Activated CD4-positive, alpha-beta T cell treated with anti-CD3 and anti-CD28 coated beads, Interleukin-2, amount 50 U/mL, for 4 hours (primary cell): ENCODE results near the gene CUBN.
"Not testable (repeated sequence)": the region's sequence is repeated elsewhere in the genome, so short reads cannot be mapped to it uniquely, and the experiment has no call there.

Experiments used
- DNase-seq, 2 experiments: peaks; one replicate each; pipeline ENCODE4 v3.0.0-alpha.2; 2020

CUBN gene

DNA sequence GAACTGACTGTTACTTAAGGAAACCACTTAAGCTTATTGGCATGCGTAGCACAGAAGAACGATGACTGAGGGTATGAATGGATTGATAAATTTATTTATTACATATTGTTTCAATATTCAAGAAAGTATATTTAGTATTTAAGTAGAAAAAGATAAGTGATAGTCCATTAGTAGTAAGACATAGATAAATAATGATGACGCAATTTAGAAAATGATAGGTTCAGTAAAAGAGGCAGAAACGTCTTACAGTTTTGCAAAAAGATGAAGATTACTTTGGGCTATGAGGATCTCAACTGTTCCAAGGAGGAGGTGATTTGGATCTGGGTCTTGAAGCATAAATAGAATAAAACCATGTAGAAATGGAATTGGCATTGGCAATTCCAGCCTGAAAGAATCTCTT lies 275.8 kb downstream of the CUBN start:
- no peak for DNase-seq

DNA sequence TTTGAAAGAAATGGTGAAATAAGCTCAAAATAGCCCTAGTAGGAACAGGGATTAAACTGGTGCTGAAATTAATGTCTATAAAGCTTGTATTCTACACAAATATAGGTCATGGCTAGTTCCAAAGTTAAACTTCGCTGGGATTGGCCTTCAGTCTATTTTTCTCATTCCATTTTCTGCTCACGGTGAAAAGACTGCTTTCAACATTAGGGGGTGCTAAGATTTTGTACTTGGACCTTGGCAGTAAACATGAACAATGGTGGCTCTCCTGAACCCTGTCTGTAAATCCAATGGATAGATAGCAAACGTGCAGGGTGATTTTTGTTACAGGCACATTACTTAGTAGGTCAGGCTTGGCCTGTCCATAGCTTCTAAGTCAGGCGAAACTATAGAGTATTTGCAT lies 276.4 kb downstream of the CUBN start:
- DNase-seq = no peak

DNA sequence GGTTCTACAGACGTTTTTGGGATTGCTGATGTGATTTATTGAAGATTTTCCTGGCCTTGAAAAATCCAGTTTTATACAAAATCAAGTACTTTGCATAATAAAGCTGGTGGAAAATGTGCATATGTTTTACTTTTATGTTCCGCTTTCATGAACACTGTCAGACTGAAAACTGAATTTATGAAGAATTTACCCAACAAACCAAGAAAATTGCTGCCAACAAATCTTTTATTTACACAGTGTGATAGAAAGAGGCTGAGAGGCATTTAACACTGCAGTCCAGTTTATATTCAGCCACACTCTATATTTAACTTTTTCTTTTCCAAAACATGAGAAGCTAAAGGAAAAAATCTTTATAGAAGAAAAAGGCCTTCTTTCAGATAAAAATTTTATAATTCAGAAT lies 277.0 kb downstream of the CUBN start:
- DNase-seq = no peak

GRCh38 chr10:16848562-16849154 lies 281.0 kb downstream of the CUBN start:
- DNase-seq = no peak

GRCh38 chr10:16847644-16848043 lies 282.0 kb downstream of the CUBN start:
- DNase-seq = no peak

DNA sequence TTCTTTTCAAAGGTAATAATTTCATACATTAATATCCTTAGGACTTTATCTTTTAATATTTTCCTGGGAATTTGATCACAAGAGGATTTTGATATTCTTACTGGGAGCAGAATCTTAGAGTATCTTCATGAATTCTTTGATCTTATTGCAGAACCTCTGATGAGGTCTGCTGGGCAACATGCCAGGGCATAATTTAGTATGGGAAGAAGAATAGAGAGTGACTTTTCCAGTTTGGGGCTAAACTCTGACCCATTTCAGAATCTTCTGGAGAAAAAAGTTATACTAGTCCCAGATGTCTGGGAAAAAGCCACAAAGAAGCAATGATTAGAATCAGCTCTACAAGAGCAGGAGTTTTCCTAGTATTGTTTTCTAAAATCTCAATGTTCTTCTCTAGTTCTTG lies 284.4 kb downstream of the CUBN start:
- DNase-seq = no peak

DNA sequence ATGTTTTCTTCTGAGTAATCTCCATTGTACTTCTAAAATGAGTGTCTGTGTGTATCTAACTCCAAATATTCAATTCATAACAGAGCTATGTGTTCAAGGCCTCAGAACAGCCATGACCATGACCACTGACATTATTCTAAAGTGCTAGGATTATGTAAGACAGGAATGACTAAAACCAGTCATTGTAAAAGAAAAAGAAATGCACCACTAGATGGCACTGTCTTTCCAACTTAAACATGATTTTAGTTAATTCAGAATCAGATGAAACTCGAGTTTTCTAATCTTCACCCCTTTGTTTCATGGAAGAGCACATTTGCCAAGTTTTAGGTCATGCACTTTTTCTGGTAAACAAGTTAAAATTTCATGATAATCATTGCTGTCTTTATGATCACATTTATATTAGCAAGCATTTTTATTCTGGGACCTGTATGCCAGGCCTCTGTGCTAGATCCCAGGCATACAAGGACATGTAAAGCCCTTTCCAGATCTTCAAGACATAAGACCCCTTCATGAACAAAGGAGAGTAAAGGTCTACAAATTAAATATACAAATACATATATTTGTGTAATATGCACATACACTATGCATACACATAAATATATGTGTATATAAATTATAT lies 286.2 kb downstream of the CUBN start:
- DNase-seq = no peak

DNA sequence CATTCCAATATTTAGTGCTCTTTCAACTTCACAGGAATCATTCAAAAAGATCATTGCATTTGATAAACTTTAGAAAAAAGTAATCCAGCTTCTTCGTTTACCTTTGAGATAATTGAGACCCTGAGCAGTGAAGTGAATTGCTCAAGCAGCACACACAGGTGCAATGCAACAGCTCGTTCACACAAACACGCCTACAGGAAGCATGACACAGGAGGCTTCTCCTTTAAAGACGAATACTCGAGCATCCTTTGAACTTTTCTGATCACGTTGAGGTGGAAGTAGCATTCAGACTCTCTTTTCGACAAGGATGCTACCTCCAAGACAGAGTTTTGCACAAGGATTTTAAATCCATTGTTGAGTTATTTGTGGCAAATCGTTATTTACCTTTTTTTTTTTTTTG lies 294.4 kb downstream of the CUBN start:
- peak; percentile 20 to 32 for DNase-seq

DNA sequence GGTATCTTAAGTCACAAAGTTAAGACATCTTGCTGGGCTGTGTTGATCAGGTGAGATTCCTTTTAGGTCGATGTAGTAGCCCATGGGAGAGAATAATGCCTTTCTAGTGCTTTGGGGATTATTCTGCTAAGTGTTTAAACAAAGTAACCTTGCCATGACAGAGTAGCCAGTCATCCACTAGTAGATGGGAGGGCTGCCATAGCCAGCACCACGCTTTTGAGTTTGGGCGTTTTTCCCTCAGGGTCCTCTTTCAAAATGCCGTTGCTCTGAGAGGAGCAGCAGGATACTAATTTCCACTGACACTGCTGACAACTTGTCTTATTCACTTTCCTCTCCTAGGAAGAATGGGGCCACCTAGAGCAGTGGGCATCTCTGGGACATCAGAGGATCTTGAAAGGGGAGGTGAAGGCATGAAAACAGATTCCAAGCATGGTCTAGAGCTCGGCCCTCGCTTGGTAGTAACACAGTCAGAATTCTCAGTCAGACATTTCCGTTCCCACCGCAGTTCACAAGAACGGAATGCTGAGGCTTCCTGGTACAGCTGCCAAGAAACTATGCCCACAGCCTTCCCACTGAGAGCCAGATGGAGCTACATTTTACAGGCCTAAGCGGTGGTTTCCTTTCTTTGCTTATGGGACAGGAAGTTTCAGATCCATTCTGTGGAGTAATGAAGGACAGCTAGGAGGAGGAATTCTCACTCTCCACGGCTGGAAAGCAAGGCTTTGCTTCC lies 297.1 kb downstream of the CUBN start:
- DNase-seq = no peak

DNA sequence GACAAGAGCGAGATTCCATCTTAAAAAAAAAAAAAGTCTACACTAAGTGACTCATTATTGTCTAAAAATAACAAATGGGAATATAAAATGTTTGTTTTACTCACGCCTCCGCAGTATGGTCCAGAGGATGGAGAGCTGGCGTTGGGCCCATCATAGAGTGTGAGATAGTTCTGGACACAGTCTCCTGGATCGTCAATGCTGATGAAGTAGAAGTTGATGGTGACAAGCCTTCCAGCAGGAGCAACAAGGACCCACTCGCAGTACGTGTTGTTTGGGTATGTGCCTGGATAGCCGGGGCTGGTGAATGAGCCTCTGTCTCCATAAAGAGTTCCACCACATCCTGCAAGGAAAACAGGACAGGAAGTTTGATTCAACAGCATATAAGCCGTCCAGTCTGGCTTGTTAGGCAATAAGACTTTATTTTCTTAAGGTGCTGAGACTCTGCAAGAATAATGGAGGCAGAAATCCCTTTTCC lies 300.9 kb downstream of the CUBN start:
- no peak for DNase-seq

- DNase-seq = peak; percentile 48 to 51
These were observed 301.5 kb downstream of the CUBN start for GRCh38 chr10:16828114-16828568.

- DNase-seq = not testable (repeated sequence)
These were observed 302.1 kb downstream of the CUBN start for GRCh38 chr10:16827474-16827873.

DNA sequence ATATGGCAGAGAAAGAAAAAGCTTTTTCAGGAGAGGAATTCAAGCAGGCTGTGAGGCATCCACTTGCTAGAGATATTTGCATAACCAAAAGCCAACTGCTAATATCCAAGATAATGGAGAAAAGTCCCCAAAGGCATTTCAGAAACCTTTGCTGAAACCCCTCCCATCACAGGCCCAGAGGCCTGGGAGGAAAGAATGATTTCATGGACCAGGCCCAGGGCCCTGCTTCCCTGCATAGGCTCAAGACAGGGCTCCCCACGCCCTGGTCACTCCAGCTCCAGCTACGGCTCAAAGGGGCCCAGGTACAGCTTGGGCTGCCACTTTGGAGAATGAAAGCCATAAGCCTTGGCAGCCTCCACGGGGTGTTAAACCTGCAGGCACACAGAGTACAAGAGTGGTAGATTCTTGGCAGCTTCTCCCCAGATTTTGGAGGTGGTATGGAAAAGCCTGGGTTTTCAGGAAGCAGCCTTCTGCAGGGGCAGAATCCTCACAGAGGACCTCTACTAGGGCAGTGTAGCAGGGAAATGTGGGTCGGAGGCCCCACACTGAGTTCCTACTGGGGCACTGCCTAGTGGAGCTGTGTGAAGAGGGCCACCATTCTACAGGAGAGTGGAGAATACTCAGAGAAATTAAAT lies 306.8 kb downstream of the CUBN start:
- DNase-seq = no peak

GRCh38 chr10:16822027-16822426 lies 307.6 kb downstream of the CUBN start:
- no peak for DNase-seq

- DNase-seq = no peak
These were observed 309.2 kb downstream of the CUBN start for GRCh38 chr10:16820421-16820820.

GRCh38 chr10:16820018-16820417 lies 309.6 kb downstream of the CUBN start:
- no peak for DNase-seq

GRCh38 chr10:16819436-16819835 lies 310.2 kb downstream of the CUBN start:
- no peak for DNase-seq

GRCh38 chr10:16819026-16819425 lies 310.6 kb downstream of the CUBN start:
- no peak for DNase-seq

GRCh38 chr10:16817125-16818019 lies 312.2 kb downstream of the CUBN start, which contains the start of gene RSU1:
RSU1 (minus strand) TSS chr10:16817424; CDS start chr10:16817081, 343 bp downstream.
- peak; percentile 100 for DNase-seq

- no peak for DNase-seq
These were observed 312.8 kb downstream of the CUBN start for GRCh38 chr10:16816830-16817124.

DNA sequence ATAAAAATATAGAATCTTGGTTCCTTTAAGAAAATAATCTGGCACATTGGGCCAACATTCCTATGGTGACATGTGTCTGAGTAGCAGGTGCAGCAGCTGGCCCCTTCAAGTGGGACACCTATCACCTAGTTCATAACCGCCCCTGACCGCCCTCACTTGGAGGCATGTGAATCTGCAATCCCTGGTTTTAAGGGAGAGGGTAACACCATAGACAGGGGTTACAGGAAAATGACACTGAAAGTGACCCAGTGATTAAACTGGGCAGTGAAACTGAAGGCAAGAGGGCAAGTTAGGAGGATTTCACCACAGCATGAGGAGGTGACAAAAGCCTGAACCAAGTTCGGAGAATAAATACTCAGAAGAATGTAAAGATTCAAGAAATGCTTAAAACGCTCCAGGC lies 313.4 kb downstream of the CUBN start:
- DNase-seq = no peak

DNA sequence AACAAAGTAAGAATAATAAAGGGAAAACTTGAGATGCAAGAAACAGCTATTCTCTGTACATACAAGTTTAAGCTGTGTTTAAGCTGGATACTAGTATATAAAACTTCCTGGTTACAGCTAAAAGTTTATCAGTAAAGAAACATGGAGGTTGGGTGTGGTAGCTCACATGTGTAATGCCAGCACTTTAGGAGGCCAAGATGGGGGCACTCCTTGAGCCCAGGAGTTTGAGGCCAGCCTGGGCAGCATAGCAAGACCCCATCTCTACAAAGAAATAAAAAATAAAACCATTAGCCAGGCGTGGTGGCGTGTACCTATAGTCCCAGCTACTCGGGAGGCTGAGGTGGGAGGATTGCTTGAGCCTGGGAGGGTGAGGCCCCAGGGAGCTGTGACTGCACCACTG lies 315.6 kb downstream of the CUBN start:
- no peak for DNase-seq

DNA sequence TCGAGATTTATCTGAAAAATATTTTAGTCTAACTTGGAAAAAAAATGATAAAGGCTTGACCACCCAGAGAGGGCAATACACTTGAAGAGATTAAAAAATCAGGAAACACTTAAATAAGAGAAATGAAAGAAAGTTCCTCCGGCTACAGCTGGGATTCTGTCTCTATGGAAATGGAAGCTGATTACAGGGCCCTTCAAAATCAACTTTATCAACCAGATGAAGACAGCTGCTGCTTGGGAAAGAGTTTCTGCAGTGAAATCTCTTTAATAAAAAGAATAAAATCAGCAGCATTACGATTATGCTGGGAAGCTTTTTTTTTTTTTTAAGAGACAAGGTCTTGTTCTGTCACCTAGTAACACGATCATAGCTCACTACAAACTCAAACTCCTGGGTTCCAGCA lies 316.9 kb downstream of the CUBN start:
- DNase-seq = no peak
